GM23248 (cell line): ENCODE data around the gene GPR176.

ENCODE experiments used
- EZH2 ChIP-seq: fragments of 200-600 bp; sonication (generic); IDR thresholded peaks from 2 replicates; pipeline ENCODE4 v1.6.1; 2018; ENCODE audit warnings: antibody characterized with exemption, mild to moderate bottlenecking; ENCODE audit not compliant: insufficient read depth, poor library complexity, severe bottlenecking
- EZH2phosphoT487 ChIP-seq: fragments of 200-600 bp; sonication (generic); IDR thresholded peaks from 2 replicates; pipeline ENCODE4 v1.6.1; 2018; ENCODE audit warnings: antibody characterized with exemption, moderate library complexity, mild to moderate bottlenecking, low read depth; ENCODE audit not compliant: insufficient read depth

DNA sequence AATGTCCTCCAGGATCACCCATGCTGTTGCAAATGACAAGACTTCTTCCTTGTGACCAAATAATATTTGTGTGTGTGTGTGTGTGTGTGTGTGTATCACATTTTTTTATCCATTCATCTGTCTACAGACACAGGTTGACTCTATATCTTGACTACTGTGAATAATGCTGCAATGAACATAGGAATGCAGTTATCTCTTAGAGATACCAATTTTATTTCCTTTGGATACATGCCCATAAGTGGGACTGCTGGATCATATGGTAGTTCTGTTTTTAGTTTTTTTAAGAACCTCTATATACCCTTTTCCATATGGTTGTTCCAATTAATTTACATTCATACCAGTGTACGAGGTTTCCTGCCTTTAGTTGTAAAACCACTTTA, 41.7 kb downstream of the GPR176 start:
- no peak for TF ChIP-seq EZH2
- TF ChIP-seq EZH2phosphoT487: no peak
